Hematopoietic multipotent progenitor cell treated with erythropoietin and hydrocortisone succinate and interleukin-3 and kit ligand, for 17 days (in vitro differentiated cells): ENCODE results near the gene TSPAN18.
A peak's percentile ranks its signal among the peaks of the same experiment; 100 is the strongest.

Source experiments
- DNase-seq: peaks from one replicate; pipeline ENCODE4 v3.0.0-alpha.2; 2015; ENCODE audit warnings: low spot score

TSPAN18 gene

DNA sequence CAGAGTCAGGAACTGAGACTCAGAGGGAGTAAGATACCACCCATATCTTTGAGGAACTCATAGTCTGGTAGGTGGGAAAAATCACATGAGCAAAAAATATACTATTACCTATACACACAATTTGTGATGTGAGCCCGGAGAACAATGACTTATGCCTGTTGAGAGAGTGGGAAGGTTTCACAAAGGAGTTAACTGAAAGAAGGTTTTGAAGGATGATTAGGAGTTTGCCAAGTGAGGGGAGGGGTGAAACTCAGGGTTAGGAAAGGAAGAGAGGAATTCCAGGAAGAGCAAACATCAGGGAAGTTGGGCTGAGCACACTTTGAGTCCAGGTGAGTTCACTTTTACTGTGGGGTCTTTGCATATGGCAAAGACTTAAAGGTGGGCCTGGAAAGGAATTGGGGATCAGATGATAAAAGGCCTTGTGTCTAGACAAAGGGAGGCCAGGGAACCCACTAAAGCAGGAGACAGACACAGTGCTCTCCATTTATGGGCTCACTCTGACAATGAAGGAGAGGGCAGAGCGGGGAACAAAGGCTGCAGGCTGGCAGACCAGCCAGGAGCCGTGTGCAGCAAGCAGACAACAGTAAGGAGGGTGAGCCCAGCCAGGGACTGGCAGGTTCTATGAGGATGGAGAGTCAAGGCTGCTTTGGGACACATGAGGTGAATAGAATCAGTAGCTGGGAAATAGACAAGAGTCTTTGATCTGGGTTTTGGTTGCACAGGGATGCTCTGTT, 33.1 kb downstream of the TSPAN18 start:
- no peak for DNase-seq

DNA sequence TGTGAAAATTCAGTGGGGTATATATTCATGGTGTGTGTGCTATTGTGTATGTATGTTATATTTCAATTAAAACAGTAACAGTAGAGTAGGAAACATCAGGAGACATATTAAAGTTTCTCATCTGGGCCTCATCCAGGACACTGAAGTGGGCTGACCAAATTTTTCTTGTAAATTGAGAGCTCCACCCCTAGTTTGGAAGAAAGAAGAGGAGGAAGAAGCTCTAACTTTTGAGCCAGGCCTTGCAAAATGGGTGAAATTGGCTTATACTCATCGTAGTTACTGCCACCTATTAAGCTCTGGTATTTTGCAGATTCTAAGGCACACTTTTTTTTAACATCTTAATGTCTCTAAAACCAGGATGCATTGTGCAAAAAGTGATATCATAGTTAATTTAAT, 33.7 kb downstream of the TSPAN18 start:
- DNase-seq, result no peak

DNA sequence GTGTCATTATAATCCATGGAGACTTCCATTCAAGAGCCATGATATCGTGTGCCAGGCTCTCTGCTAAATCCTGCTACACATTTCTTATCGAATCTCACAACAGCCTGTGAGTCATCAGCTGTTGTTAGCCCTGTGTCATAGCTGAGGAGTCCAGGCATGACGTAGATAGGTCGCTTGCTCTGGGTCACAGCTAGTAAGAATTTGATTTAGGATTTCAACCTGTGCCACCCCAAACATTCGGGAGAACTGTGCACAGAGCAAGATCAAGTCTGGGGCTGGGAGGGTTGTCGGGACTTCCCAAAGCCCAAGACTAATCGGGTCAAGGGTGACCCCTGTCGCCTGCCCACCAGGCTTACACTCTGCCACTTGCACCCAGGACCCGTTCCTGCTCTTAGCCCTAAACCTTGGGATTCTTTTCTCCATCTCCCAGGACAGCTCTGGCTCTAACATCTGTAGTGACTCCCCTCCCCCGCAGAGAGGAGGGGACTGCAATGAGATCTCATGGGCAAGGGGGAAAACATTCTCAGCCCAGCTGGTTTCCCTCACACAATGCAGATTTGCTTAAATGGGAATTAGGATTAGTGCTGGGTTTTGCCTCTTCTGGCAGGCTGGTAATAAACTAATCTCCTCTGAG, 34.3 kb downstream of the TSPAN18 start:
- DNase-seq, result no peak

DNA sequence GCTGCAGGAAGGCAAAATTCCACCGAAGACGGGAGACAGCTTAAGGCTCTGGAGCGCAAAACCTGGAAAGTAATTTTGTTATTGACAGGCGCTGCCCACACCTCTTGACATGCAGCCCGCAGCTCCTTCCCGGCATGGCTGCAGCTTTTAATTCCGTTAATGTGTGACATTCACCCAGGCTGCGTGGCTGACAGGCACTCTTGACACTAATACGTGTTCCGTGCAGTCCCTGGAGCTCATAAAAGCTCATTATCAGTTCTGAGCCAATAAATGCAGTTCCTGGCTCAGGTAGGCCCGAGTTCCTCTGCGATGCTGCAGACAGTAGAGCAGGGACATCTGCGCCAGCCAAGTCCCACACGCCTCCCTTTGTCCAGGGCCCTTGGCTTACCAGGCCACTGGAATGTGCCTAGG, 34.8 kb downstream of the TSPAN18 start:
- no peak for DNase-seq

DNA sequence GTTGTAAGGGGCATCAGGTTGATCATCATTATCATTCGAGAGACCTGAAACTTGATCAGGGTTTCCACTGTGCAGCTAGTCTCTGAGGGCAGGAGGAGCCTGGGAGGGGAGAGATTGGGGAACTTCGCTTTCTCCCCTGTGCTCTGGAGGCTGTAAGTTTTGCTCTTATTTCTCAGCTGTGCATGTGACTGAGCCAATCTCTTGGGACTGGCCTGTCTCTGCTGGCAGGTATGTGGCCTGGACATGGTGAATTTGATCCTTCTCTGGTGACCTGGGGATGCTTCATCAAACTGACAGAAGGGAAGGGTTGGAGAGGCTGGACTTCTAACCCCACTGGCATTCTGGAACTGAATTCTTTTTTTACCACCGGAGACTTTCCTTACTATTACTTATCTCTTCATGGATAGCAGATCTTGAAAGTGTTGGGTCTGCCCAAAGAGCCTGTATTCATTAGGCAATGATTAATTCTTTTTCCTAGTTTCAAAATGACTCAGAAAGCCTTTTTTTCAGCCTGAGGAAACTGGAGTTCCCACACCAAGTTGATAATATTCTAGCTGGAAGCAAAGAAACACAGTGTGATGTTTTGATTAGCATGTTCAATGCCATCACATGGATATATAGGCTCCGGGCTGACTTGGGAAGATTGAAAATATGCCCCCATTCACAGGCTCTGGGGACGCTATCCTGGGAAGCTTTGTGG, 36.5 kb downstream of the TSPAN18 start:
- no peak for DNase-seq

DNA sequence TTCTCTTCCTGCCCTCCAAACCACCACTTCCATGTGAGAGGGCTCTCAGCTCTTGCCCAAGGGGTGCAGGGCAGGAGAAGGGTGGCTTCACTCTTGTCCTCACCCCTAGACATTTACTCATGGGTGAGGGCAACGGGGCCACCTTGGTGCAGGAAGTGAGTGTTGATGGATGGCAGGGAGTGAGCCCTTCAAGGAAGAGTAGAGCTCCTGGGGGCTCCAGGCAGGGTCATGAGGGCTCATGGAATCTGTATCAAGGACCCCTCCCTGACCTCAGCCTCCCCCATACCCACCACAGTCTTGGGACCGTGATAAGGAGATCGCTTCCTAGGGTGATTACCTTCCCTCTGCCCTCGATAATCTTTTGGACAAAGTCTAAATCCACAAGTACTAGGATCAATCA, 37.8 kb downstream of the TSPAN18 start:
- DNase-seq, result no peak

DNA sequence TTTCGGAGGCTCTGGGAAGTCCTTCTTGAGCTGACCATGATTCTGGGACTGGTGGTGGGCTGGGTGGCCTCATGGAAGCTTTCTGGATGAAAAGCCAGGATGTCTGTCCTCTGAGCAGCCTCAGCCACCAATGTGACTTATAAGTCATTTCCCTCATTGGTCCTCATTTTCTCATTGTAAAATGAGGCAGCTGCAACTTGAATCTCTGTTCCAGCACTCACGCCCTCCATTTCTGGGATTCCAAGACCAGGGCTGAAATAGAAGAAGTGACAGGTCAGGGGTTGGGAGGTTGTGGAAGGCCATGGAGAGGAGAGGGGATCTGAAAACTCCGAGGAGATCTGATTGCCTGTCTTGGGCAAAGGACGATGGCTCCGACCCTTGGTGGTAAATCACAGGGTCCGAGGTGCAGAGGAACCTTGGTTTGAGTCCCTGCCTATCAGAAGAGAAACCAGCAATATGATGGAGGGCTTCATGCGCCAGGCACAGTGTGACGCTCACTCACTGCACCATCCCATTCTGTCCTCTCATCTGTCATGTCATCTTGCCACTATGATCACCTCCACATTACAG, 38.3 kb downstream of the TSPAN18 start:
- DNase-seq, result no peak

DNA sequence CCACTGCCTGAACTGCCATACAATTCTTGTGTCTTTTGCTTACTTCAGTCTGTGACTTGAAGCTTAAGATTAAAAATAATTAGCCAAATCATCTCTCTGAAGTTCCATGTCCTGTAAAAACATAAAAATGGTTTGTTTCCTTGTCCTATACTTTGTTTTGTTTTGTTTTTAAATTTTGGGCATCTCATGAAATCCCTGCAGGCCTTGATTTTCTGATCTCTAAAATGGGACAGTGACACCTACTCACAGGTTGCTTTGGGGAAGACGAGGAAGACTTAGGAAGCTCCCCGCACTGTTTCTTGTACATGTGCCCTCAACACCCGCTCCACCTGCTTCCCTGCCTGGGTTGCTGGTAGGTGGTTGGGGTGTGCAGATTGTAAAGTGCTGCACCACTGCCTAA, 38.9 kb downstream of the TSPAN18 start:
- DNase-seq, result no peak

DNA sequence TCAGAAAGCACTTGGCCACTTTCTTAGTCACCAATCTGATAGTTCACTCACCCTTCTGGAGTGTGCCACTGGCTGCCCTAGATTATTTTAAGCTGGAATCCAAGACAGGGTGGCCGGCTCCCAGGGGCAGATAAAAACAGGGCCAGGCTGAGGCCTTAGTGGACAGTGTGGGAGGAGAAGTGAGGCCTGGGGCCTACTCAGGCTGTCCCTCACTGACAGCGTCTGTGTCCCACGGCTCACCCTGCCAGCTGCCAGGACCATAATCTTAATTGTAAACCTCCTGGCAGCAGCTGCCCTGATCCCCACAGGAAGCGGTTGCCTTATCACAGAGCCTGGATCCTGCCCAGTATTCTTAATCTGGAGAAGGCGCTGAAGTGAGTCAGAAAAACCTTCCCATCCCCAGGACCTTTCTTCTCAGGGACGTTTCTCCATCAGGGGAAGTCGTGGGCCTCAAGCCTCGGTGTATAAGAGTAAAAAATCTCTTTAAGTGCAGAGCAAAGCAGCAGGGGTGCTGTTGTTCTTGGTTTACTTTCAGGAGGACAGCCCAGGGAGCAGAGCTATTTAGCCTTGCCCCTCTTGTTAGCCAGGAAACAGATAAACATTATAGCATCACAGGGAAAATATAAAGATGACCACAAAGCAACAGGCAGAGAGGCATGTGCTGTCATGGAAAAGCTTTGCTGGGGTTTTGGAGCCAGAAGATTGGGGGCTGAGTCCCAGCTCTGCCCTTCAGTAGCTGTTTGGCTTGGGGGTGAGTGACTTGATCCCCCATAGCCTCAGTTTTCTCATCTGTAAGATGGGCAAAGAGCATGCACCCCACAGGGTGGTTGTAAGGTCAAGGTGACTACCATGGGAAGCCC, 39.6 kb downstream of the TSPAN18 start:
- DNase-seq, result no peak

DNA sequence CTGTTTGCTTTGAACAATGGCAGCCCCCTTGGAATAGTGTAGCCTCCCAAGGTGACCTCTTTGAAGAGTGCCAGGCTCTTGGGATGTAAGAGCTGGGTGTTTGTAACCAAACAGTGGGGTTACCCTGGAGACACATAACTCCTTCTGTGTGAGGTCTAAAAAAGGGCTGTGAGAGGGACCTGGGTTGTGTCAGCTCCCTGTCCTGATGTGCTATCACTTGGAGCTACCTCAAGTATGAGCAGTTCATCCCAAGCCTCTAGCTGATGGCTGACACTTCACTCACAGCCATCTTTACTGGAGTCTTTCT, 40.2 kb downstream of the TSPAN18 start:
- DNase-seq, result no peak

DNA sequence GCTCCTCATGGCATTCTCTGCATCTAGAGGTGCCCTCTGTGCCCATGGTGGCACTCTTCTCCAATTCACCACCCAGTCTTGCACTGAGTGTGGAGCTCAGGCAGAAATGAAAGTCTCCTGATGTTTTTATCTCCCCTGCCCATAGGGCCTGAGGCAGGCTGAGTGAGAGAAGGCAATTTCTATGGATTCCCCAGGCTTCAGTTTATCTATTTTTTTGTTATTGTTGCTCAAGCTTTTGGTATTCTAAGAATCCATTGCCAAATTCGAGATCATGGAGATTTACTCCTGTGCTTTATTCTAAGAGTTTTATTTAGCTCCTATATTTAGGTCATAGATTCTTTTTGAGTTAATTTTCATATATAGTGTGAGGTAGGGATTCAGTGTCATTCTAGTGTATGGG, 40.7 kb downstream of the TSPAN18 start:
- DNase-seq, result no peak

DNA sequence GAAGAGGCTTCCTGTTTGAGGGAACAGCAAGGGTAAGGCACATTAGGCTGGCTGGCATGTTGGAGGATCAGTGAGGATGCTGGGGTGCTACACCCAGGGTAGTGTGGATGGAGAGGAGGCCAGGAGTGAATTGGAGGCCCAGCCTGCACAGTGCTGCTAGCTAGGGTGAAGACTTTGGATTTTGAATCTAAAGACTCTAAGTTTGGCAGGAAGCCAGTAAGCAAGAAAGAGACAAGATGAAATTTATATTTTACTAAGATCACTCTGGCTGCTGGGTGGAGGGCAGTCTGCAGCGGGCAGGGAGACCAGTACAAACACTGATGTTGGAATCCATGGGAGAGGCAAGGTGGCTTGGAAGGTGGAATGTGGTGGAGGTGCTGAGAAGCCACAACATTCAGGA, 43.6 kb downstream of the TSPAN18 start:
- DNase-seq, result no peak

DNA sequence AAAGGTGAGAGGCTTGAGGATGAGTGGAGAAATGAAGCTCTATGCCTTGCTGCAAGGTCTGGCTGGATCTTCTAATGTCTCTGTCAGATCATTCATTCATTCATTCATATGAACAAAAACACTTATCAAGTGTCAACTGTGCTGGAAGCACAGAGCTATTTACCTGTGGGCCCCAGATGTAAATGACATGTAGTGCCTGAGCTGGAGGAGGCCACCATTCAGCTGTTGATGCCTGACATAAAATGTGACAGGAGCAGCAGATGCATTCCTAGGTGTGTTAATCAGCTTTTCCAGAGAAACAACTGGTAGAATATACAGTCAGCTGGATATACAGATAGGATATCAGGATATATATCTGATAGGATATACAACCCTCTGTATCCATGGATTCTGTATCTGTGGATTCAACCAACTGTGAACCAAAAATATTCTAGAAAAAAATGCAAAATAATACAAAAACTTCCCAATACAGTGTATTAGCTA, 44.5 kb downstream of the TSPAN18 start:
- no peak for DNase-seq

DNA sequence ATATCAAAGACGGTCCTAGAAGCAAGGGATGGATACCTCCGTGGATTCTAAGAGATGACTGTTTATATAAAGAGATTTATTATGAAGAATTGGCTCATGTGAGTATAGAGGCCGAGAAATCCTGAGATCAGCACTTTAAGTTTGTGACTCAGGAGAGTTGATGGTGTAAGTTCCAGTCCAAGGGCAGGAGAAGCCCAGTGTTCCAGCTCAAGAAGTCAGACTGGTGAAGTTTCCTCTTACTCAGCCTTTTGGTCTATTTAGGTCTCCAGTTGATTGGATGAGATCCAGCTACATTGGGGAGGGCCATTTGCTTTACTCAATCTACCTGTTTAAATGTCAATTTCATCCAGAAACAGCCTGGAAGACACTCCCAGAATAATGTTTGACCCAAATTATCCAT, 45.1 kb downstream of the TSPAN18 start:
- no peak for DNase-seq

DNA sequence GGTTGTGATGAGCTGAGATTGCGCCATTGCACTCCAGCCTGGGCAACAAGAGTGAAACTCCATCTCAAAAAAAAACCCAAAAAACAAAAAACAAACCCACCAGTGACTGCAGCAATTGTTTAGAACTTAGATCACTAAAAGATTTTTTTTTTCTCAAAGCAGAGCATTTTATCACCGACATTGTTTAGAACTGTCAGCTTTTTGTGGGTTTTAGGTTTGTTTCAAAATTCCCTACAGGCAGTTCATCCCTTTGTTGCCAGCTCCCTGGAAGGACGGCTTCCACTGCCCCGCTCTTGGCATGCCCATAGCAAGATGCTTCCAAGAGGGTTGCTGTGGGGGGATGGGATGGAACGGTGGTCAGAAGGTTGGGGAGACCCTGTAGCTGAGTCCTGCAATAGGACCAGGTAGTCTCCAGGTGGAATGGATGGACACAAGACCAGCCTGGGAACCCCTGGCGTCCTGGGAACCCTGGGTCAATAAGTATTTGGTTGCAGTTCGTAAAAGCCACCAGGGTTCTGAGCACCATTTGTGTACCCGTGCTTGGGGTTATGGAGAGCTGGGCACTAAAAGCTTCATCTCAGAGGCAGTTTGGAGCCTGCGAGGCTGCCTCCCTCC, 46.7 kb downstream of the TSPAN18 start:
- no peak for DNase-seq

DNA sequence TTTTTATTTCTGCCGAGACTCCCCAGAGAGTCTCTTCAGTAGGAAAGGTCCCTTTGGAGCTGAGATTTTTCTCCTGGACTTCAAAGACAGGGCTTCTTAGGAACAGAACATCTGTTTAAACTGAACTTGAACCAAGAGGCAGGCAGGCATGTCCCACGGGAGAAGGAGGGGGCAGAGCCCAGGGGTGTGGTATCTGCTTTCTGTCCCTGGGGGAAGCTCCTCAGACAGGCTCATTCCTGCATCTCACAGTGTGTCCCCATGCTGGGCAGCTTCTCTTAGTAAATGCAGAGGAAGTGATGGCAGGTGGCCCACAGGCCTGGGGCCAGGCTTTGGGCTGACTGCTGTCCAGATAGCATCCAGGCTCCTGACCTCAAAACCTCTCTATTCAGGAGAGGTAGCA, 47.3 kb downstream of the TSPAN18 start:
- no peak for DNase-seq

DNA sequence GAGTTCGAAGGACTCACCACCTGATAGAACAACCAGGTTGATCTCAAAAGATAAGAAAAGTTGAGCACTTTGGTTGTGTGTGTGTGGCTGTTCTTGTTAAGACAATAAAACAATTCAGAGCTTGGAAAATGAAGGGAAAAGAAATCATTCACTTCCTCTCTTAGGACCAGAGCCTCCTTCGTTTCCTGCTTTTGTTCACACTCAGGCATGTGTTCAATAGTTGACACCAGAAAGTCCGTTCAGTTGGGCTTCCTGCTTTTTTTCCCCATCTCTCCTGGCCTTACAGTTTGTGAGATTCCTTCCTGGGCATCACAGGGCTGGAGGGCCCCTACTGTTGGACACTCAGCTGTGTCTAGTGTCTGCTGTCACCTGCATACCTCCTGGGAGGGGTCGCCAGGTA, 48.0 kb downstream of the TSPAN18 start:
- DNase-seq, result no peak

DNA sequence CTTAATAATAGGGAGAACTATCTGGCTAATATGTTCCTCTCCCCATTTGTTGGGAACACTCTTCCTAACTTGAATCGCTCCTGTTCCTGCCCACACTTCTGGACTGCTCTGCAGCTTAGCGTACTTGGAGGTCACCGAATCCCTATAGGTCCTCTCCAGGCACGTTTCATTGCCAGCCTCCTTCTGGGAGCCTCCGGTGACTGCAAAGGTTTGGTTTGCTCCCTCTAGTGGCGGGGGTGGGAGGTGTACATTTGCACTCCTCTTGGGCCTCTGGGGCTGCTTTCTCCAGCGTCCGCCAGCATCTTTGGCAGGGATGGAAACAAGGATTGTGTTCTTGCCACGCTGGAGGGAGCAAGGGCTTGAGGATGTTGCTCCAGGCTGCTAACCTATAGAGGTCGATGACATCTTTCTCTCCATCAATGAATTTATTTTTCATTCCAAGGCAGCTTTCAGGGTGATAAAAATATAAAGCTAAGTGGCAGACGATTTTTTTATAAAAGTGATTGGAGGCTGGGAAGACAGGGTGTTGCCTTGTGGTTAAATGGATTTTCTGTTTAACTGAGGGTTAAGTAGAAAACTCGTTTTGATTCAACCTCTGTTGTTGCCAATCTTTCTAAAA, 48.7 kb downstream of the TSPAN18 start:
- peak; percentile 67 for DNase-seq

DNA sequence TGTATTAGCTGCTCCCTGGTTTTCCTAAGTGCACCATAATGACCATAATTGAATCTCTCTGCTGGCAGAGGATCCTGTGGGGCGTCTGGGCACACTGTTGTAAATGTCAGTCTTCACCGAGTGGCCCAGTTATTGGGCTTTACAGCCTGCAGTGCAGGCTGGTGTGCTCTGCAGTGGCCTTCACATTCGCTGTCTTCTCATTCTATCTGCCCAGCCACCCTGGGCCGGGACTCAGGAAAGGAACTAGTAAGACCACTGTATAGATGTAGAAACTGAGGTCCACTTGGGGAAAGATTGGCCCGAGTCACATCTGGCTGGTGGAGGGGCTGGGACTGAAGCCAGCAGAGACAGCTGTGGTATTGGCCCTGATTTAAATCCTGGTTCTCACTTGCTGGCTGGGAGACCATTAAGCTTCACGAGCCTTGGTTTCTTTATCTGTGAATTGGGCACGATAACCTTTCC, 49.3 kb downstream of the TSPAN18 start:
- DNase-seq, result no peak

DNA sequence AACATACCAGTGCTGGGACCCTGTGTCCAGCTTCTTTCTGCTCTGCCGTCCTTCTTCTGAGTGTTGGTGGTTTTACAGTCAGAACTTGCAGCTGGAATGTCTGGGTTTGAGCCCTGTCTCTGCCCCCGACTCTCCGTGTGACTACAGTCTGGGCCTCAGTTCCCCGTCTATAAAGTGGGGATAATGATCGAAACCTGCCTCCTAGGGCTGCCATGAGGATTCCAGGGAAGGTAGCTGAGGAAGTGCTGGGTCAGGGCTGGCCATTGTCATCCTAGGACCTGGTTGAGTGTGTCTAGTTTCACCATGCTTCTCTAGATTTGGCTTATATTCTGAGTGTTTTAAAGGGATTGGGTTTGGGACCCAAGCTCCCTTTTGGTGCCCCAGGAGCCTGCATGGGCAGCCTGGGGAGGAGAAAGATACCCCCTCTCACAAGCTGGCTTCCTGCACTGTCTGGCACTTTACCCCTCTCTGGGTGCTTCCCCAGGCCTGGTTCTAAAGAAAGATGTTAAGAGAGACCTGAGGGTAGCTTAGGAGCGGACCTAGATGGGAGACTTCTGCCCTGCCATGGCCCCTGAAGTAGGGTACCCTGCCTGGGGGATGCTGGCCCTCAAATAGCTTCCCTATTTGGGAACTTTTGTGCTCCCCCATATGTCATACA, 49.9 kb downstream of the TSPAN18 start:
- DNase-seq, result no peak
